Measurements from ENCODE around the gene COL19A1.
"Not testable (repeated sequence)": the region's sequence is repeated elsewhere in the genome, so short reads cannot be mapped to it uniquely, and the experiment has no call there.

Gene COL19A1

GRCh38 chr6:69900869-69901268 is 34.5 kb downstream of the COL19A1 start:
- DNase-seq (ENCODE audit: low read depth) = no peak

DNA sequence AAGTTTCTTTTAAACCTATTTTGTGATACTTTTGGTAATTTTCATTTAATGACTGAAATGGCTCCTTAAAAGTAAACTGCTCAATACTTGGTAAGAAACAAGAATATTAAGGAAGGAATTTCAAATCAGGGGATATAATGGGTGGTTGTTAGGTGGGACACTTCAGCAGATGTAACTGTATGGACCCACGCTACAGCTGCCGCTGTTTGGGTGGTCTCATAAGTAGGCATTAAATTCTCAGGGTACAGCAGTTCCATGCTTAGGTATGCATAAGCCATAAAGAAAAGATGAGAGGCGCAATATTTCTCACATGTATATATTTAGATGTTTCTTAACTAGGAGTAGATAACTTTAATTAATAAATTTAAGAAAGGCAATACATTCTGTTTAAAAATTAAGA is 35.0 kb downstream of the COL19A1 start:
- DNase-seq (ENCODE audit: low read depth) = no peak

- DNase-seq (ENCODE audit: low read depth) = no peak
Observed at GRCh38 chr6:69907981-69908498, 41.7 kb downstream of the COL19A1 start.

GRCh38 chr6:69913361-69913760 is 47.0 kb downstream of the COL19A1 start:
- no peak for DNase-seq (ENCODE audit: low read depth)

DNA sequence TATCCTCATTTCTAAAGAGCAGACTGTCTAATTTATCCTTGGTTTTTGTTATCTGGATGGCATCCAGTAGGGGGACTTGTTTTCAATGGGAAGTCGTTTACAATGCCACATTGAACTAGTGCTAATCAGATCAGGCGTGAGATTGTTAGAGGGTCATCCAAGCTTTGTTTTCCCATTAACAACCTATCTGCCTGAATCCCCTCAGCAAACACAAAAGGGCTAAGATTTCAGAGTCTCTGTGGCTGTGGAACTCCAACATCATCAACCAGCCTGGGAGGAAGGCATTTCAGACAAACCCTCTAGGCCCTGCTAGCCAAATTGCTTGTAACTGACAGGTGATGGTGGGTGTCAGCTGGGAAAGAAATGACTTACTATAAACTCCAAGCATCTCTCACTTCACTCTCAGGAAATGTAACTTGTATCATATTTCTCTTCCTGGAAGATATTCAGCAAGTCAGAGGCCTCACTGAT is 47.7 kb downstream of the COL19A1 start:
- no peak for DNase-seq (ENCODE audit: low read depth)

DNA sequence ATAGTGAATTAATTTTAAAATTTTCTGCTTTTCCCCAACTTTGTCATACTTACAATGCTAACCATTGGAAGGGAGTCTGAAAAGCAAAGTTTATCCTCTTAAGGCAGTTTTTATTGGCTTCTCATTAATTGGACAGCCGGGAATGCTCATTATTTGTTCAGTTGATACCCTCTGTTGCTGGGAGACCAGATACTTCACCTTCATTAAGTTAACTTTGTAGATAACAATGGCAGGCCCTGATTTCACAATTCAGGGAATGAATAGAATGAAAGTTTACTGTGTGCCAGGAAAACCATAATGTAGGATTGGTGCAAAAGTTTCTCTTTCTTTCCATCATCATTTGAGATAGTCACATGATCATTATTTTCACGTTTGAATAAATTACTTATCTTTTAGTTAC is 49.0 kb downstream of the COL19A1 start:
- DNase-seq (ENCODE audit: low read depth) = no peak

DNA sequence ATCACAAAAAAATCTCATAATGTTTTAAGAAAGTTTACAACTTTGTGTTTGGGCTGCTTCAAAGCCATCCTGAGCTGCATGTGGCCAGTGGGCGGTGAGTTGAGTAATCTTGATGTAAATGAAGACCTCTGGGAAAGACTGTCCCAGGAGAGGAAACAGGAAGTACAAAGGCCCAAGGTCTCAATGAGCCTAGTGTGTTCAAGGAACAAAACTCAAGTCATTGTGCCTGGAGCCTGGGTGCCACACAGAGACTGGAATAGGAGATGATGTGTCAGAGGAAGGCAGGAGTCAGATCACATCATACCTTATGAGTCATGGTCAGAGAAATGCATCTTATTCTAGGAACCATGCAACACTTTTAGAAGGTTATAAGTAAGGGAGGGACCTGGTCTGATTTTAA is 51.5 kb downstream of the COL19A1 start:
- no peak for DNase-seq (ENCODE audit: low read depth)

GRCh38 chr6:69918813-69919475 is 52.6 kb downstream of the COL19A1 start:
- no peak for DNase-seq (ENCODE audit: low read depth)

- DNase-seq (ENCODE audit: low read depth) = not testable (repeated sequence)
Observed at GRCh38 chr6:69921066-69921465, 54.7 kb downstream of the COL19A1 start.

DNA sequence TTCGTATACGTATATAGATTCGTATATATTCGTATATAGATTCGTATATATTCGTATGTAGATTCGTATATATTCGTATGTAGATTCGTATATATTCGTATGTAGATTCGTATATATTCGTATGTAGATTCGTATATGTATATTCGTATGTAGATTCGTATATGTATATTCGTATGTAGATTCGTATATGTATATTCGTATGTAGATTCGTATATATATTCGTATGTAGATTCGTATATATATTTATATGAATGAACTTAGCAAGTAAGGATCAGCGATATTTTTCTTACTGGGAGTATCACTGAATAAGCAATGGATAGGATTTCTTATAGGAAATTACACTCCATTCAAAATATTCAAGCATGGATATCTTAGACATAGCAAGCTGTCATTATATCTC is 55.3 kb downstream of the COL19A1 start:
- DNase-seq (ENCODE audit: low read depth) = not testable (repeated sequence)

DNA sequence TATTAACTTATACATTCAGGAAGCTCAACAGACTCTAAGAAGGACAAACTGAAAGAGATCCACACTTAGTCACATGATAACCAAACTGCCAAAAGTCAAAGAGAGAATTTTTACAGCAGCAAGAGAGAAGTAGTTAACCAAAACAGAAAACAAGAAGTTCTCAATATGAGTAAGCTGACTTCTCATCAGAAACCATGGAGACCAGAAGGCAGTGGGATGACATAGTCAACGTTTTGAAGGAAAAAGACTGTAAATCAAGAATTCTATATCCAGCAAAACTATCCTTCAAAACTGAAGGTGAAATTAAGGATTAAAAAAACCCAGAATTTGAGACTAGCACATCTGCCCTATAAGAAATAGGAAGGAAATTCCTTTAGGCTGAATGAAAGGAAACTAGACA is 60.4 kb downstream of the COL19A1 start:
- DNase-seq (ENCODE audit: low read depth) = no peak

DNA sequence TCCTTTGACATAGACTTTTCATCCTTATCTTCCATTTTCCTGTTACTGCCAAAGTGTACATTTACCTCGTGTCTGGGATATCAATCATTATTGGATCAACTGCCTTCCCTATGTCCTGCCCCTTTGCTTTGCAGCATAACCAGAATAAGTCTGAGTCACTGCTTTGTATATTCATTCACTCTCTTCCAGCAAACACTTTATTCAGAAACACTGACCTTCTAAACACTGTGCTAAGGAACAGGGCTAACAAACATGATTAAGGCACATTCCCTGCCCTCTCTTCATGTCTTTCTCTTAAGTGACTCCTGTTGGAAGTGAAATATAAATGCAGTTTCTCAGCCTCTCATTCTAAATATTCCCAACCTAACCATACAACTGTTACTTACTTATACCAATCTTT is 66.9 kb downstream of the COL19A1 start:
- no peak for DNase-seq (ENCODE audit: low read depth)

DNA sequence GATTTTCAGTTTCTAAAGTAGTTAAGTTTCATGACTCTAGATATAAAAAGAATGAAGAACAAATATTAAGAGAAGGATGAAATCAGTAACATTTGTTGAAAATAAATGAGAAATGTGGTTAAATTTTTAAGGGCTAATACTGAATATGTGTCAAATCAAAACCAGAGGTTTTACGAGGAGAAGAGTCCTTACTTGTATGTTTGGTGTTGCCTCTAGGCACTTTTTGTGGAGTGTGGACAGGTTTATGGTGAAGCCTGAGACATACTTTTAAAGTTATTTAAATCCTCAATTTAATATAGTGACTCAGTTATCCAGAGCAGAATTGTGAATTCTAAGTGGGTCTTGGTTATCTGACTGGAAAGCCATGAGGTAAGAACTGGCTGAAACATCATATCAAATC is 68.7 kb downstream of the COL19A1 start:
- DNase-seq (ENCODE audit: low read depth) = no peak

- no peak for DNase-seq (ENCODE audit: low read depth)
Observed at GRCh38 chr6:69936674-69937363, 70.5 kb downstream of the COL19A1 start.

DNA sequence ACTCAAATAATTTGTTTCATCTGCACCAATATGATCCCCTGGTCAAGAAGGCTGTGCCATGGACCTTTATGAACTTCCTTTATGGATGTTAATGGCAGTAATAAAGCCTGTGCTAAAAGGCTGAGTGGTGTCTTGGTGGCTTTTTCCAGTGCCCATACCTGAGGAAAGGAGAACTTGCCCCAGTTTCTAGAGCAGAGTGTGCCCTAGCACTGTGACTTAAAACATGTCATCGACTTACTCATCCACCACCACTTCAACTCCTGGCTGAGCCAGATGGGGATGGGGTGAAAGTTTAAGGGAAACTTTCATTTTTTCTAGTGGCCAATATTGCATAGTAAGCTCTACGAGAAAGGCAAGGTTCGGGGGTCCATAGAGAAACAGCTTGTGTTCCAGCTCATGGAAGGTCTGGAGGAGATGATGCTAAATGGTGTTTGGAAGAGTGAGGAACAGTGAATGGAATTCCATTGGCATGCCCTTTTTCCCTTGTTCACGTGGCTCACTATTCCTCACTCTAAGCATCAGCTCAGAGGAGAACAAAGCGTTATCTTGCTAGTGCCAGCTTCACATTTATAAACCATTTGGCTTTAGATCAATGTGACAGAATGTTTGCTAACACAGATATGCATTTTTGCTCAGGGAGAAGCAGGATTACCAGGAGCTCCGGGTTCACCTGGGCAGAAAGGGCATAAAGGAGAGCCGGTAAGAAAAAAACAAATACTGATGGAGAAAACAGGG is 71.2 kb downstream of the COL19A1 start:
- DNase-seq (ENCODE audit: low read depth) = no peak

DNA sequence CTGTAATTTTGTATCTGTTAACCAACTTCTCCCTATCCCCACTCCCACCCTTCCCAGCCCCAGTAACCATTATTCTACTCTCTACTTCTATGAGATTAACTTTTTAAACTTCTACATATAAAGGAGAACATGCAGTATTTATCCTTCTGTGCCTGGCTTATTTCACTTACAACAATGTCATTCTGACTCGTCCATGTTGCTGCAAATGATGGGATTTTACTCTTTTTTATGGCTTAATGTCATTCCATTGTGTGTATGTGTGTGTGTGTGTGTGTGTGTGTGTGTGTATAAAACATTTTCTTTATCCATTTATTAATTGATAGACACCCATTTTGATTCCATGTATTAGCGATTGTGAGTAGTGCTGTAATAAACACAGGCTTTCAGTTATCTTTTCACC is 76.1 kb downstream of the COL19A1 start:
- DNase-seq (ENCODE audit: low read depth) = no peak

- no peak for DNase-seq (ENCODE audit: low read depth)
Observed at GRCh38 chr6:69945192-69945591, 78.8 kb downstream of the COL19A1 start.

GRCh38 chr6:69948479-69949114 is 82.2 kb downstream of the COL19A1 start:
- no peak for DNase-seq (ENCODE audit: low read depth)

DNA sequence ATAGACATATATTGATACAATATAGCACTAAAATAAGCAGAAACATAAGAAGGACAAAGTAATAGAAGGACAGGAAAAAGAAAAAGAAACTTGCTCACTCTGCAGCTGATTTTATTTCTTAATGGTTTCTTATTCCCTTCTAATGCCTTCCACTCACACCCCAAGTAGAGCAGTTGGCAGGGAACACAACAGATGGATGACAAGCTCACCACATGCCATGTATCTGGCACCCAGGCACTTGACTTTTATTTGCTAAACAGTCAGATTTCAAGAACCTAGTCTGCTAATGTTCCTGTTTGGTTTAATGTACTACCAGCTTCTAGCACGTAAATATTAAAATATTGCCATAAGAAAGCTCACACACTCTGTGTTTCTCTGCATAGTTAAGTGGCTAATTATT is 87.1 kb downstream of the COL19A1 start:
- DNase-seq (ENCODE audit: low read depth) = no peak

DNA sequence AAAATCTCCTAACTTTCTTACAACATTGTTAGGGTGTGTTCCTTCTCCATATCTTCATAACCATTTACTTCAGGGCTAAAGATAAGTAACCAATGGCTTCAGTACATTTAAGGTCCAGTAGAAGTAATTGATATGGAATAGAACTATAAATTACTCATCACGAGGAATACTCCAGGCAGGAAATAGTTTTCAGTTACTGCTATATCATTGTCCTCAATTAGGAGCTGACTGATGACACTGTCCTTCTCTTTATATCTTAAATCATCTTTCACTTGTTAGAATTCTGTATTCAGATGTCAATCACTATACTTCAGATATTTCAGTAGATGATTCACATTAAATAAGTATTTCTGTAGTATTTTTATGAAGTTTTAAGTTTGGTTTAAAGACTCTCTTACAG is 88.4 kb downstream of the COL19A1 start:
- DNase-seq (ENCODE audit: low read depth) = no peak

DNA sequence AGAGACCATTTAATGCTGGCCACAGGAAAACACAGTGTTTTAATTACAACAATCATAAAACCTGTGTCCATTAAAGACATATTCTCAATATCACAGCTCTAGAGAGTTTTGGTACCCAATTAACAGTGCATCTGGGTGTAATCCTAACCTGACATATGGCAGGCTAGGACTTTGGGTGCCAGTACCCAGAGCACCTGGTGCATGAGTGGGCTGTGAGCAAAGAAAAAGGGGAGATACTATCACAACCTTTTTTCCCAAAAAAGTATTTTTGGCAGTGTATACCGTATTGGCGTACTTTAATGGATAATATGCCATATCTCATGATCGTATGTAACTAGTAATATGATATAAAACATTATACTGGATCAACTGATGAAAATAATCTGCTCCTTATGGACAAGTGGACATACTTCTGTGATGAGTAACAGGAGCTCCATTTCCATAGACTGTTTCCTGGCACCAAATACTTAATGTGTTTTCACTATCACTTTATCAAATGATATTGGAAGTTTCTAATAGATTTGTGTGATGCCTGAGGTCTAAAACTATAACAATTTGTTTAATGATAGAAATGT is 91.7 kb downstream of the COL19A1 start:
- DNase-seq (ENCODE audit: low read depth) = no peak

- DNase-seq (ENCODE audit: low read depth) = no peak
Observed at GRCh38 chr6:69958978-69959377, 92.6 kb downstream of the COL19A1 start.

Measured in stimulated activated CD8-positive, alpha-beta memory T cell treated with anti-CD3 and anti-CD28 coated beads, Interleukin-15, amount 100 ng/mL, for 1 hour (primary cell).